OCI-LY1 (cell line): Measurements from ENCODE around the gene NLRP3.

Experiments used
- H2AFZ ChIP-seq: fragments of 200-600 bp; sonication (generic), shearing (Covaris generic); 2 replicates; pipeline ENCODE4 v1.6.0; 2014; ENCODE audit warnings: antibody characterized with exemption, mild to moderate bottlenecking, low read length
- H3F3A ChIP-seq: fragments of 200-600 bp; sonication (generic), shearing (Covaris generic); 2 replicates; pipeline ENCODE4 v1.6.0; 2014; ENCODE audit warnings: mild to moderate bottlenecking, antibody characterized with exemption, low read length, moderate library complexity; ENCODE audit not compliant: insufficient read depth
- H3K27ac ChIP-seq: fragments of 200-600 bp; sonication (generic); 2 replicates; pipeline ENCODE4 v1.5.1; 2014; ENCODE audit warnings: low read length, mixed run types, mild to moderate bottlenecking, low read depth; ENCODE audit not compliant: poor library complexity, severe bottlenecking
- H3K27me3 ChIP-seq: fragments of 200-600 bp; sonication (generic); 2 replicates; pipeline ENCODE4 v1.6.0; 2014; ENCODE audit warnings: antibody characterized with exemption, mild to moderate bottlenecking, low read length, moderate library complexity; ENCODE audit not compliant: insufficient read depth
- H3K36me3 ChIP-seq: fragments of 200-600 bp; sonication (generic); 2 replicates; pipeline ENCODE4 v1.6.1; 2014; ENCODE audit warnings: mild to moderate bottlenecking, antibody characterized with exemption, low read length, moderate library complexity, mixed read lengths; ENCODE audit not compliant: insufficient read depth
- H3K4me1 ChIP-seq: fragments of 200-600 bp; sonication (generic); 2 replicates; pipeline ENCODE4 v1.5.1; 2014; ENCODE audit warnings: mild to moderate bottlenecking, low read length, moderate library complexity; ENCODE audit not compliant: insufficient read depth, severe bottlenecking
- H3K4me2 ChIP-seq: fragments of 200-600 bp; sonication (generic), shearing (Covaris generic); 2 replicates; pipeline ENCODE4 v1.6.1; 2014; ENCODE audit warnings: low read length
- H3K4me3 ChIP-seq: fragments of 200-600 bp; sonication (generic); 2 replicates; pipeline ENCODE4 v1.5.1; 2014; ENCODE audit warnings: low read length, low read depth, mild to moderate bottlenecking, mixed read lengths; ENCODE audit not compliant: poor library complexity, severe bottlenecking
- H3K79me2 ChIP-seq: fragments of 200-600 bp; shearing (Covaris generic); 2 replicates; pipeline ENCODE4 v1.6.1; 2016; ENCODE audit warnings: mixed run types, low read length, mixed read lengths; ENCODE audit not compliant: insufficient read depth
- H3K9ac ChIP-seq: fragments of 200-600 bp; sonication (generic), shearing (Covaris generic); 2 replicates; pipeline ENCODE4 v1.6.1; 2014; ENCODE audit warnings: mild to moderate bottlenecking, low read length, mixed read lengths
- H3K9me2 ChIP-seq: fragments of 200-600 bp; sonication (generic), shearing (Covaris generic); 2 replicates; pipeline ENCODE4 v1.6.1; 2014; ENCODE audit warnings: low read depth, mild to moderate bottlenecking, low read length, mixed read lengths
- H3K9me3 ChIP-seq: fragments of 200-600 bp; shearing (Covaris generic); 2 replicates; pipeline ENCODE4 v1.6.1; 2014; ENCODE audit warnings: low read length, mixed read lengths
- H4K20me1 ChIP-seq: fragments of 200-600 bp; sonication (generic), shearing (Covaris generic); 2 replicates; pipeline ENCODE4 v1.6.0; 2016; ENCODE audit warnings: mild to moderate bottlenecking, low read length; ENCODE audit not compliant: insufficient read depth
- EZH2 ChIP-seq: fragments of 200-600 bp; sonication (generic), shearing (Covaris generic); IDR thresholded peaks from 2 replicates; pipeline ENCODE4 v1.8.0; 2017; ENCODE audit warnings: borderline replicate concordance, mixed run types, mild to moderate bottlenecking, antibody characterized with exemption, low read length, moderate library complexity, mixed read lengths
- TF ChIP-seq, protein P1 (sequence below): fragments of 200-600 bp; sonication (generic), shearing (Covaris generic); IDR thresholded peaks from 2 replicates; pipeline ENCODE4 v1.5.1; 2017; ENCODE audit warnings: mild to moderate bottlenecking, antibody characterized with exemption, low read length, moderate library complexity, mixed read lengths

The NLRP3 gene

DNA sequence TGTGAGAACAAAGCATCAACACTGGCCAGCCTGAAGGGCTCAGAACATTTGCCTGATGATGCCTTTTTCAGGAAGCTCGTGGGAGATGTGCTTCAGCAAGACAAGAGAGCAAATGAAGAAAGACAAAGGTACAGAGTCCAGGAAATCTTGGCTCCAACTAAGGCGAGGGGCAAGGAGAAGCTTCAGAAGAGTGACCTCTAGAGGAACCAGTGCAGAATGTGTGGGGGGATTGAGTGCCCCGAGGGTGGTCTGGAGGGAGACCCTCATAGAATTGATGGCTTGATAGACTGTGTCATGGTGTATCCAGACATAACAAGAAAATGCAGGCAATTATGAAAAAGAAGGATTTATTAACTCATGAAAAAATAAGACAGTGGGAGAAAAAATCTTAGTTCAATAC lies 15.3 kb upstream of the NLRP3 start:
- Histone ChIP-seq H3K9me2 (no peaks in the 10 kb centered on the region), H3K4me1 (no peaks in the 10 kb centered on the region), H3K27ac (no peak overlapping the region), H3F3A (no peaks in the 10 kb centered on the region), H3K9me3 (no peaks in the 10 kb centered on the region), H3K27me3 (no peaks in the 10 kb centered on the region; the same call in 1 of the 2 replicates), H3K9ac (no peak overlapping the region), H4K20me1 (no peaks in the 10 kb centered on the region), H3K4me3 (no peak overlapping the region), H3K4me2 (no peak overlapping the region), H3K36me3 (no peaks in the 10 kb centered on the region), H3K79me2 (no peaks in the 10 kb centered on the region), H2AFZ (no peak overlapping the region)
- TF ChIP-seq EZH2, result no peak
- TF ChIP-seq, protein P1, sequence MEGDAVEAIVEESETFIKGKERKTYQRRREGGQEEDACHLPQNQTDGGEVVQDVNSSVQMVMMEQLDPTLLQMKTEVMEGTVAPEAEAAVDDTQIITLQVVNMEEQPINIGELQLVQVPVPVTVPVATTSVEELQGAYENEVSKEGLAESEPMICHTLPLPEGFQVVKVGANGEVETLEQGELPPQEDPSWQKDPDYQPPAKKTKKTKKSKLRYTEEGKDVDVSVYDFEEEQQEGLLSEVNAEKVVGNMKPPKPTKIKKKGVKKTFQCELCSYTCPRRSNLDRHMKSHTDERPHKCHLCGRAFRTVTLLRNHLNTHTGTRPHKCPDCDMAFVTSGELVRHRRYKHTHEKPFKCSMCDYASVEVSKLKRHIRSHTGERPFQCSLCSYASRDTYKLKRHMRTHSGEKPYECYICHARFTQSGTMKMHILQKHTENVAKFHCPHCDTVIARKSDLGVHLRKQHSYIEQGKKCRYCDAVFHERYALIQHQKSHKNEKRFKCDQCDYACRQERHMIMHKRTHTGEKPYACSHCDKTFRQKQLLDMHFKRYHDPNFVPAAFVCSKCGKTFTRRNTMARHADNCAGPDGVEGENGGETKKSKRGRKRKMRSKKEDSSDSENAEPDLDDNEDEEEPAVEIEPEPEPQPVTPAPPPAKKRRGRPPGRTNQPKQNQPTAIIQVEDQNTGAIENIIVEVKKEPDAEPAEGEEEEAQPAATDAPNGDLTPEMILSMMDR, result peak; percentile 31; the same call in 1 of the 2 replicates

DNA sequence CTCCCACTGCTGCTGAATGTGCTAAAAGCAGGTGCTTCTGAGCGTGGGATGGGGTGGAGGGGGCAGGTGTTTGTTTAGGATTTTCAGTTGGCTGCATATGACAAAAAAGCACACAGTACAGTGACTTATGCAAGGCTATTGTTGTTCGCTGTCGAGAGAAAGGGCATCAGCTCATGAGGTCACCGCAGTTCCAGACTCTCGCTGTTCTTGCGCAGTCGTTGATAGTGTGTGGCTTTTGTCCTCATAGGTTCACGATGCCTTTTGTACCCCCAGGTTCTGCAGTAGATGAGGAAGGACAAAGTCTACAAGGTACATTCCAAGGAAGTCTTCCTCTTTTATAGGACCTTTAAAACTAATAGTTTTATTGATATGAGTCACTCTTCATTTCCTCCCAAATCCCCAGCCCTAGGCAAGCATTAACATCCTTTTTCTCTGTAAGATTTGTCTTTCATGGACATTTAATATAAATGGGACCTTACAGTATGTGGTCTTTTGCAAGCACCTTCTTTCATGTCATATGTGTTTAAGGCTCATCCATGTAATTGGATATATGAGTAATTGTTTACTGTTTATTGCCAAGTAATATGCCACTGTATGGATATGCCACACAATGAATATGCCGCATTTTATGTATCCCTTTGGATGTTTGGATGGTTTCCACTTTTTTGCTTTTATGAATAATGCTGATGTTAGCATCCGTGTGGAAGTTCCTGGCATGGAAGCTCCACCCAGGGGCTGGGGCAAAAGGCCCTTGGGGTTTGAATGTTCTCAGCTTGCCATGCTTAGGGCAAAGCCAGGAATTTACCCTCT lies 14.5 kb upstream of the NLRP3 start:
- TF ChIP-seq, protein P1, result no peak
- no peak for TF ChIP-seq EZH2
- Histone ChIP-seq H2AFZ (no peak overlapping the region), H3K79me2 (no peaks in the 10 kb centered on the region), H3K27ac (no peak overlapping the region), H4K20me1 (no peaks in the 10 kb centered on the region), H3K4me2 (no peak overlapping the region), H3K27me3 (no peaks in the 10 kb centered on the region; the same call in 1 of the 2 replicates), H3K9me2 (no peaks in the 10 kb centered on the region), H3K36me3 (no peaks in the 10 kb centered on the region), H3K9me3 (no peaks in the 10 kb centered on the region), H3F3A (no peaks in the 10 kb centered on the region), H3K4me3 (no peak overlapping the region), H3K4me1 (no peaks in the 10 kb centered on the region), H3K9ac (no peak overlapping the region)

DNA sequence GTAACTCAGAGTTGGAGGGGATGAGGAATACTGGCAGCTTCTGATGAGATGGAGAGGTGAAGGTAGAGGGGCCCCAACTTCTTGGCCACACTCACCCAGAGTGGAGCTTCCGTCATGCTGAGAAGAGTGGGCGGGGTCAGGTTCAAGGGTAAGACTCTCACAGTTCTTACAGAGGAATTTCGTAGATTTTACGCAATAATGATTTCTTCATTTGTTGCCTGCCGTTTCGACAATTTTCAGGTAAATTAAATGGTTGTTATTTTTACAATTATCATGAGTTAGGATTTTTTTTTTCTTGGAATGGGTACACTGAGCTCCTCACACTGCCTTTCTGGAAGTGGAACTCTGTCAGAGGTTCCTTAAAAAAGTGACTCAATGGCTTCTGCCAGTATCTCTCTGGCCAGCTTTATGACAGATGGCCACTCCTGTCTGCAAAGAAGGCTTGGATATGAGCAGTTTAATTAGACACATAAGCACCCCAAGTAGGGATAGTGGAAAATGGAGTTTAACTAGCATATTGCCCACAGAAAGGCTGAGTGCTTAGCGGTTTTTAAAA lies 13.8 kb upstream of the NLRP3 start:
- Histone ChIP-seq H3K79me2 (no peaks in the 10 kb centered on the region), H3K36me3 (no peaks in the 10 kb centered on the region), H4K20me1 (no peaks in the 10 kb centered on the region), H3K4me1 (no peaks in the 10 kb centered on the region), H3K9me2 (no peaks in the 10 kb centered on the region), H3F3A (no peaks in the 10 kb centered on the region), H2AFZ (no peak overlapping the region), H3K27me3 (no peaks in the 10 kb centered on the region; the same call in 1 of the 2 replicates), H3K27ac (no peak overlapping the region), H3K9ac (no peak overlapping the region), H3K4me2 (no peak overlapping the region), H3K4me3 (no peak overlapping the region), H3K9me3 (no peaks in the 10 kb centered on the region)
- TF ChIP-seq, protein P1, result no peak
- no peak for TF ChIP-seq EZH2
